ENCODE measurements around the gene LAMA2.

The LAMA2 gene

GRCh38 chr6:129307845-129308244 lies 424.9 kb downstream of the LAMA2 start:
- DNase-seq (ENCODE audit: extremely low spot score), result no peak
- TF ChIP-seq ZNF384 (IDR thresholded peaks at IDR 0.05) (no peak), FOXA1 (IDR thresholded peaks at IDR 0.05) (no peak), TARDBP (IDR thresholded peaks at IDR 0.05) (no peak), L3MBTL2 (conservative IDR thresholded peaks at IDR 0.05) (no peak)
- POLR2A ChIA-PET, result no interaction called here
- CTCF ChIA-PET, result interaction anchor here (0.7 kb wide), 2 partner anchors 94 to 402 kb away, joined by 3 to 4 read pairs; partner anchors contain the start of gene ARHGAP18

GRCh38 chr6:129309154-129309553 lies 426.2 kb downstream of the LAMA2 start:
- DNase-seq (ENCODE audit: extremely low spot score), result no peak
- POLR2A ChIA-PET, result no interaction called here
- CTCF ChIA-PET, result no interaction called here
- TF ChIP-seq NFRKB (IDR thresholded peaks at IDR 0.05) (no peak), FOXK2 (IDR thresholded peaks at IDR 0.05) (no peak), CTBP1 (IDR thresholded peaks at IDR 0.05; ENCODE audit: borderline replicate concordance) (no peak), LEF1 (IDR thresholded peaks at IDR 0.05; ENCODE audit: borderline replicate concordance) (no peak), HDGF (IDR thresholded peaks at IDR 0.05; ENCODE audit: borderline replicate concordance) (no peak), BHLHE40 (IDR thresholded peaks at IDR 0.05; ENCODE audit: borderline replicate concordance) (no peak), ZNF384 (IDR thresholded peaks at IDR 0.05) (no peak), ELF4 (IDR thresholded peaks at IDR 0.05) (no peak), FOXA1 (IDR thresholded peaks at IDR 0.05) (no peak), L3MBTL2 (conservative IDR thresholded peaks at IDR 0.05) (no peak), ARNT (IDR thresholded peaks at IDR 0.05) (no peak), FOXM1 (IDR thresholded peaks at IDR 0.05; ENCODE audit: borderline replicate concordance) (no peak), SP1 (IDR thresholded peaks at IDR 0.05) (no peak), SUZ12 (IDR thresholded peaks at IDR 0.05) (no peak)
- TF ChIP-seq, protein P1, sequence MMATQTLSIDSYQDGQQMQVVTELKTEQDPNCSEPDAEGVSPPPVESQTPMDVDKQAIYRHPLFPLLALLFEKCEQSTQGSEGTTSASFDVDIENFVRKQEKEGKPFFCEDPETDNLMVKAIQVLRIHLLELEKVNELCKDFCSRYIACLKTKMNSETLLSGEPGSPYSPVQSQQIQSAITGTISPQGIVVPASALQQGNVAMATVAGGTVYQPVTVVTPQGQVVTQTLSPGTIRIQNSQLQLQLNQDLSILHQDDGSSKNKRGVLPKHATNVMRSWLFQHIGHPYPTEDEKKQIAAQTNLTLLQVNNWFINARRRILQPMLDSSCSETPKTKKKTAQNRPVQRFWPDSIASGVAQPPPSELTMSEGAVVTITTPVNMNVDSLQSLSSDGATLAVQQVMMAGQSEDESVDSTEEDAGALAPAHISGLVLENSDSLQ (IDR thresholded peaks at IDR 0.05), result no peak

GRCh38 chr6:129312880-129313279 lies 429.9 kb downstream of the LAMA2 start:
- ChIA-PET POLR2A (no interaction called here), CTCF (no interaction called here)
- TF ChIP-seq SUZ12 (IDR thresholded peaks at IDR 0.05) (no peak), SP1 (IDR thresholded peaks at IDR 0.05) (no peak), HDGF (IDR thresholded peaks at IDR 0.05; ENCODE audit: borderline replicate concordance) (no peak), FOXM1 (IDR thresholded peaks at IDR 0.05; ENCODE audit: borderline replicate concordance) (no peak), BHLHE40 (IDR thresholded peaks at IDR 0.05; ENCODE audit: borderline replicate concordance) (no peak), TARDBP (IDR thresholded peaks at IDR 0.05) (no peak), FOXK2 (IDR thresholded peaks at IDR 0.05) (no peak), ZNF384 (IDR thresholded peaks at IDR 0.05) (no peak)
- DNase-seq (ENCODE audit: extremely low spot score), result no peak

- CTCF ChIA-PET, result no interaction called here
- TF ChIP-seq L3MBTL2 (conservative IDR thresholded peaks at IDR 0.05), result no peak
- no peak for TF ChIP-seq NFRKB (IDR thresholded peaks at IDR 0.05)
- TF ChIP-seq BHLHE40 (IDR thresholded peaks at IDR 0.05; ENCODE audit: borderline replicate concordance), result no peak
- TF ChIP-seq SP1 (IDR thresholded peaks at IDR 0.05), result no peak
- no peak for TF ChIP-seq CTBP1 (IDR thresholded peaks at IDR 0.05; ENCODE audit: borderline replicate concordance)
- TF ChIP-seq SUZ12 (IDR thresholded peaks at IDR 0.05), result no peak
- TF ChIP-seq, protein P1 (IDR thresholded peaks at IDR 0.05), result no peak
- no peak for TF ChIP-seq ARNT (IDR thresholded peaks at IDR 0.05)
- TF ChIP-seq FOXA1 (IDR thresholded peaks at IDR 0.05), result no peak
- TF ChIP-seq ELF4 (IDR thresholded peaks at IDR 0.05), result no peak
- TF ChIP-seq HDGF (IDR thresholded peaks at IDR 0.05; ENCODE audit: borderline replicate concordance), result no peak
- no peak for TF ChIP-seq FOXM1 (IDR thresholded peaks at IDR 0.05; ENCODE audit: borderline replicate concordance)
- no peak for TF ChIP-seq LEF1 (IDR thresholded peaks at IDR 0.05; ENCODE audit: borderline replicate concordance)
- POLR2A ChIA-PET, result no interaction called here
- no peak for DNase-seq (ENCODE audit: extremely low spot score)
These were observed 431.6 kb downstream of the LAMA2 start for GRCh38 chr6:129314575-129314974.

GRCh38 chr6:129317931-129318820 lies 435.2 kb downstream of the LAMA2 start:
- DNase-seq (ENCODE audit: extremely low spot score), result peak; percentile 38
- CTCF ChIA-PET, result interaction anchor here (0.6 kb wide), 2 partner anchors 257 to 393 kb away, joined by 3 read pairs; no protein-coding TSS in a partner anchor
- POLR2A ChIA-PET, result interaction anchor here (1.1 kb wide), 1 partner anchor 131 kb away, joined by 3 read pairs; no protein-coding TSS in a partner anchor
- TF ChIP-seq, protein P1 (IDR thresholded peaks at IDR 0.05), result no peak; the same call in 1 of the 2 replicates
- TF ChIP-seq ZNF384 (IDR thresholded peaks at IDR 0.05), result peak; percentile 84
- no peak for TF ChIP-seq LEF1 (IDR thresholded peaks at IDR 0.05; ENCODE audit: borderline replicate concordance)
- no peak for TF ChIP-seq SUZ12 (IDR thresholded peaks at IDR 0.05)
- TF ChIP-seq HDGF (IDR thresholded peaks at IDR 0.05; ENCODE audit: borderline replicate concordance), result no peak
- TF ChIP-seq TARDBP (IDR thresholded peaks at IDR 0.05), result no peak
- no peak for TF ChIP-seq FOXA1 (IDR thresholded peaks at IDR 0.05)

DNA sequence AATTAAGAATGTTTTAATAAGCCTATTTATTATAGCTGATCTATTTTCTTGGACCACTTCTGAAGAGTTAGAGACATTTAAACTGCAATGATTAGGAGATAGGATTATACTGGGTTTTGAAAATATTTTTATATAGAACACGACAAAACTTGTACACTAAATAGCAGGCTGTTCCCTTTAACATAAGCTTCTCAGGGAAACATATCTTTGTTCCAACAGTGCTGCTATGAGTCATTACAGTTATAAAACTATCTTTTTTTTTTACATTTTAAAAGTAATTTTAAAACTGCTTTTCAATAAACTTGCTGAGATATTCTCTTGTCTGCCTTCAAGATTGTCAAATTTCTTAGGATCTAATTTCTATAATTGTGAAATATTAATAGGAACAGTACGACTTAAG lies 438.0 kb downstream of the LAMA2 start:
- CTCF ChIA-PET, result no interaction called here
- POLR2A ChIA-PET, result no interaction called here

More for the DNA sequence above, 438.0 kb downstream of the LAMA2 start:
- TF ChIP-seq, protein P1 (IDR thresholded peaks at IDR 0.05), result no peak
- TF ChIP-seq SUZ12 (IDR thresholded peaks at IDR 0.05) (no peak), FOXM1 (IDR thresholded peaks at IDR 0.05; ENCODE audit: borderline replicate concordance) (no peak), ELF4 (IDR thresholded peaks at IDR 0.05) (no peak), BHLHE40 (IDR thresholded peaks at IDR 0.05; ENCODE audit: borderline replicate concordance) (no peak), TARDBP (IDR thresholded peaks at IDR 0.05) (no peak), FOXA1 (IDR thresholded peaks at IDR 0.05) (no peak), ARNT (IDR thresholded peaks at IDR 0.05) (no peak), L3MBTL2 (conservative IDR thresholded peaks at IDR 0.05) (no peak), SP1 (IDR thresholded peaks at IDR 0.05) (no peak), ZNF384 (IDR thresholded peaks at IDR 0.05) (no peak), CTBP1 (IDR thresholded peaks at IDR 0.05; ENCODE audit: borderline replicate concordance) (no peak), HDGF (IDR thresholded peaks at IDR 0.05; ENCODE audit: borderline replicate concordance) (no peak), FOXK2 (IDR thresholded peaks at IDR 0.05) (no peak), LEF1 (IDR thresholded peaks at IDR 0.05; ENCODE audit: borderline replicate concordance) (no peak), NFRKB (IDR thresholded peaks at IDR 0.05) (no peak)
- no peak for DNase-seq (ENCODE audit: extremely low spot score)
